Stimulated activated CD4-positive, alpha-beta T cell treated with anti-CD3 and anti-CD28 coated beads, TNF-alpha, amount 100 ng/mL, for 4 hours (primary cell): ENCODE results near the gene ZNF536.

Source experiments
- DNase-seq, 3 experiments: peaks; one replicate each; pipeline ENCODE4 v3.0.0-alpha.2; 2020; ENCODE audit warnings: low read depth in 3 of 3

Gene ZNF536

DNA sequence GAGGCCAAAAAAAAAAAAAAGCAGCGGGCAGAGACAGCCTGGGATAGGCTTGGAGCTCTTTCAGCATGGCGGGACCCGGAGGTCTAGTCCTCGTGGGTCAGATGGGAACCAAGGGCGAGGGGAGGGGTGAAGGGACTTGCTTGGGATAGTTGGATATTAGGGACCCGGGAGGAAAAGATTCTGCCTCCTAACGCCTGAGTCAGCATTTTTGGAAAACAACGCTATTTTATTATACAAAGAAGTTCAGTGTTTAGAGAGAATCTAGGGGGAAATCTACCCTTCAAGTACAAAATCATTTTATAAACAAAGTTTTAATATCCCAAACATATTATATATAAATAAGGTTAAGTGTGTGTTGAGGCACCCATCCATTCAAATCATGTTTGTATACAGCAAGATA is 156.7 kb downstream of the ZNF536 start:
- DNase-seq: no peak

DNA sequence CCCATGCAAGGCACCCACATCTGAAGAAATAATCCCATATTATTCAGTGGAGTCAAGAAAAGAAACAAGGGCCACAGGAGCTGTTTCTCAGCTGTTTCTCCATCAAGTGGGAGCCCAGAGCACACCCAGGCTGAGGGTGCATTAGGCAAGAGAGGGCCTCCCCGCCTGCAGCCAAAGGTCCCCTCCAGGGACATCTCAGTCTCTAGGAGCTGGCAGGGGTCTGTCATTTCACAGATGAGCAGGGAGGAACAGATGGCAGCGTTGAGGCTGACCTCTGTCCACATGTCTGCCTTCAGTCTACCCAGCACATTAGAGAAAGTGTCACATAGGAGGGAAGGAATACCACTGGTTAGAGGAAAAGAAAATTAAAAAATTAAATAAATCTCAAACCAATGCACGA is 157.7 kb downstream of the ZNF536 start:
- DNase-seq: no peak

DNA sequence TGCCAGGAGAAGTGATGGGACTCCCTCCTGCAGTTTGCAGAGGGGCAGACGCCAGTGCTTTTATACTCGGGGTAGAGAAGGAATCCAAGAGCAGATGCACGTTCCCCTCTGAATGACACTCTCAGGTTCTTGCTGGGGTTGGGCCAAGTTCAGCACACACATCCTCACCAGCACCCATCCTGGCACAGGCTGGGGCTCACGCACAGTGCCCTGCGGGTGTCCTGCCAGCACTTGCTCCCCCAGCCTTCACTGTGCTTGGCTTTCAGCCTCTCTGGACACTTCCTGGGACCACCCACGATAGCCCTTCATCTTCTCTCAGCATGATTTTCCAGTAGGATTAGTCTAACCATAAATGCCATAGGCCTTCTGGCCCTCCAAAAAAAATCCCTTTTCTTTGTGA is 158.6 kb downstream of the ZNF536 start:
- DNase-seq: no peak

DNA sequence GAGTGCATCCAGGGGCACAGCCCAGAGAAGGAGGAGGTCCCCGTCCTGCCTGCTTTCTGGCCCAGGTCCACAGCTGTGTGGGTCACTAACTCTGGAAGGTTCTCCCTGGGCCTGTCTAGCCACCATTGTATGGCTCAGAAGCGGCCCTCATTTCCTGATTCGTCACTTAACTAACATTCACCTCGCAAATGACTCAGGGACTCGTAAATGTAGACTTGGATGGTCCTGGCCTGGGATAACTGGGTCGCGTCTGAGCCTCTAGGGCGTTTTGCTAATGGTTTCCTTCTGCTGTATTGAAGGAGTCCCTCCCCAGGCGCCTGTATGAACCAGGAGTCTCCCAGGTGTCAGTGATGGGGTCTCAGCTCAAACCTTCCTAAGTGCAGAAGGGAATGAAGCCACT is 162.8 kb downstream of the ZNF536 start:
- DNase-seq: no peak

DNA sequence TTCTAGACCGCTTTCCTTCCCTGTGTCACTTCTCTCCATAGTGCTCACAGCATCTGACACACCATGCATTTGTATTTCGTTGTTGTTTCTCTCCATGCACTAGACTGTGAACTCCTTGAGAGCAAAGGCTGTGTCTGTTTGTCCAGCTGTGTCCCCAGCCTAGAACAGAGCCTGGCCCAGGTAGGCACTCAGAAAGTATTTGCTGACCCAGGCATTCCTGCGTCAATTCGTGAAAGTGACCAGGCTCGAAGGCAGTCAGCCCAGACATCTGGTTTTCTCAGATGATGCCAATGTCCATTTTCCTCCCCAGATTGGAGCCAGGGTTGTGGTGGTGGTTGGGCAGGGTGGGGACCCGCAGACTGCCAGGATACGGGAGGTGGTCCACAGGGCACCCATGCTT is 164.8 kb downstream of the ZNF536 start:
- no peak for DNase-seq

DNA sequence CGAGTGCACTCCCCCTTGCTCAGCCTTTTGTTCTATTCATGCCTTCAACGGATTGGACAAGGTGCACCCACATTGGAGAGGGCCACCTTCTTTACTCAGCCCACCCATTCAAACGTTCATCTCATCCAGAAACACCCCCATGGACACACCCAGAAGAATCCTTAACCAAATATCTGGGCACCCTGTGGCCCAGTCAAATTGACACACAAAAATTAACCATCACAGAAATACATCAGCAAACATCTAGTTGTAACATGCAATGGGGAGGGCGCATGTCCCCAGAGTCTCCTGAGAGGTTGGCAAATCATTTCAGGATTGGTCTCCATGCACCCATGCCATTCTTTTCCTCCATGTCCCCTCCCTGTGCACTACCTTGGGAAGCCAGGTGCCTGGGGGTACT is 167.1 kb downstream of the ZNF536 start:
- no peak for DNase-seq

DNA sequence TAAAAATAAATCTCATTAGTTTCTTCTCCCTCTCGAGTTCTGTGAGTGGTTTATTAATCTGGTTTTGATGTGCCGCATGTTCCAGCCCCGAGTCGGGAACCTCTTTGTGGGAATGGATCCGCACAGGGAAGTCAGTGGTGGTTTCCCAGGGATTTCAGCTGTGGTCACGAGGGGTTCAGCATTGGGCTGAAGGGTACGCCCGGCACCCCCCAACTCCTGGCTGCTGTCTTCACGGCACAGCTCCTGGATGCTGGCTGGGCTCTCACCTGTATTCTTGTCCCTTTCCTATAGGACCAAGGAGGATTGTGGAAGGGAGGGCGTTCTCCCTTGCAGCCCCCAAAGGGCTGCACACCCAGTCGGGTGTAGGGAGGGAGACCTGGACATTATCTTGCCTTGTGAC is 167.8 kb downstream of the ZNF536 start:
- no peak for DNase-seq

DNA sequence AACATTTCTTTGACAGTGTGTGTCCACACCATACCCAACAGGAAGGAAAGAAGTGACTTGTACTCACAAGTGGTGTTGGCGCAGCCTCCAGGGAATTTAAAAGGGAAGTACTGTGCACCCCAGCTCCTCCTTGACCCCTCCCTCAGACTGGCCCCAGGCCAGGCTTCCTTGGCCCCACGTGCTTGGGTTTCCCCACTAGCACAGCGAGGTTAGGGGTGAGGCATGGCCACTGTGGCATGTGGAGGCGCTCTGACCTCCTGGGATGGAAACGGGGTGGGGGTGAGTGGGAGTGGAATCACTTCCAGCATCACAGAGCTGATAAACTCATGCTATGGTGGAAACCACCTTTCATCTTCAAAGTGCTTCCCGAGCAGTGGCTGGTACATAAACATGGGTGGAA is 168.6 kb downstream of the ZNF536 start:
- no peak for DNase-seq

DNA sequence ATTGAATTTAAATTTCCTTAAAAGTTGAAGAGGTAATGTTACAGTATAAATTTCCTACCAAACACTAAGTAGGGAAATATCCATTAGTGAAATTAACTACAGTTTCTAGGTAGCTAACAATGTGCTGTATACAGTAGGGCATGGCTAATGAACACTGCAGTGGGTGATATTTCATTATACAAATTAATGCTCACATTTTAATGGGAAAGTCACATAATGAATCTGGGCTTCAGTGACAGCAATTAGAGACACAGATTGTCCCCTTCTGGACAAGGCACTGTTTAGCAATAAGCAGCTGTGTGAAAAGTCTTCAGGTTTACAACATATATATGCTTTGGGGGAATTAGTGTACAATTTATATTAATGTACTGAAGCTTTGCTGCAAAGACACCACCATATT is 169.4 kb downstream of the ZNF536 start:
- DNase-seq: no peak

DNA sequence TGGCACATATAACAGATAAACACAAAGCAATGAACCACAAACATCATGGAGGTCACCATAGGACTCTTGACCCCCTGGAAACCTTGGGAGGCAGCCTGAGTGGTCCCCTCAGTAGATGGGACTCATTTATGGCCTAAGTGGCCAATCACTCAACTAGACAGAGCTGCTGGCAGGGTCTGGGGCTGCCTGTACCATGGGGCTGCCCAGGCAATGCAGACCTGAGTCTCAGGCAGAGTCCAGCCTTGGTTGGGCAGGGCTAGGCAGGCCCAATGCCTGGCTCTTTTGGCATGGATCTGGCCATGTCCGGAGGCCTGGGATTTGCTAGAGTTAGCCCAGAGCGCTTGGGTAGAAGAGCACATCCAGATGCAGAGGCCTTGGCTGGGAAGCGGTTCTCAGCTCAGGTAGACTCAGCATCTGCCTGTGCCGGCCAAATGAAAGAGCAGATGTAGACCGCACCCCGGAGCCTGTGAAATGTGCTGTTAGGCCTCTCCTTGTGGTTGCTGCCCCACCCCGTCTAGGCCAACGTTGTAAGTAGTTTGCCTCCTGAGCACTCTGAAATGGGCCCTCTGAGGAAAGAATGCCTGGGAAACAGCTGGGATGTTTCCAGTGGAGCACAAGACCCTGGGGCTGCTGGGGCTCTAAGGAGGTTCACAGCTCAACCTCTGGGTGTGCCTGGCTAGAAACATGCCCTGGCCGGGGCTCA is 171.2 kb downstream of the ZNF536 start:
- no peak for DNase-seq

DNA sequence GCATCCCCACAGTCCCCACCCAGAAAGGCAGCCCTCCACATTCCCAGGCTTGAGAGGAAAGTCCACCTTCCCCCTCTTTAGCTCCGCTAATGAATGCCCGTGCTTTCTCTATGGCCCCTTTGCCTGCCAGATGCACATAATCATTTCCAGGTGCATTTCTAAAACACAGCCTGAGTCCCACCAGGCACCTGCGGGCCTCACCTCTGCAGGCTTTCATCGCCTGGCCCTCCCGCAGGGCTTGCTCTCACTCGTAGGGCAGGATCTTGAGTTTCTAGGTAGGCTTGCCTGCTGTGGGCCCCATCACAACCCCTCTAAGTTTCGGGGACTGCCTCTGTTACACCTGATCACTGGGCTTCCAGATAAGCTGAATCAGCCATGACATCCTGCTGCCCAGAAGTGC is 173.6 kb downstream of the ZNF536 start:
- DNase-seq: no peak

DNA sequence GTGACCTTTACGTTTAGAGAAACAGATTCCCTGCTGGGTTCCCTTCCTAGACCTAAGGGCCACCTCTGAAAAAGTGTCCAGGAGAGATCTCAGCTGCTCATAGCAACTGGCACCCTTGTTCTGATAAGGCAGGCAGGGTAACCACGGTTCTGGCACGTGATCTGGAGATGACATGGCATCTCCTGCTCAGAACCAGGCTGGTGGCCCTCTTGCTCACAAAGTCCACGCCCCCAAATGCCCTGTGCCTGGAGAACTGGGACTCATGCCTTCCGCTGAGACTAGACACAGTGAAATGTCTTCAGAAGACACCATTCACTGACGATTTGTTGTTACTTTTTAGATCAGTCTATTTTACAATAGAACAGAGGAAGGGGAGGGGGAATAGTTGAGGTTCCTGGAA is 174.1 kb downstream of the ZNF536 start:
- DNase-seq: no peak

DNA sequence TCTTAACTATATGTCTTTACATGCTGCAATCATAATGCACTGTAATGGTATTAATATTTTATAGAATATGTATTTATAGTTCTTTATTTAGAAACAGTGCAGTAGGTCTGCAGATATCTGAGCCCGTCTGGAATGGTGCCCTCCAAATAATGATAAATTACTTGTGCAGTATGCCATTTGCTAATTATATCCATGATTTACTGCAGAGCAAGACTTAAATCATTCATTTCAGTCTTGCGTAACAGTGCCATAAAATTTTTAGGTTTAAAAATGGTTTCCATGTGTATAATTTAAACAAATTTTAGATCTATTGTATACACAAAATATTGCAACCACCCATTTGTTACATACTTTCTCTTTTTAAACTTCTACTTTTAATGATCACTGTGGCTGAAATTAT is 175.1 kb downstream of the ZNF536 start:
- no peak for DNase-seq

DNA sequence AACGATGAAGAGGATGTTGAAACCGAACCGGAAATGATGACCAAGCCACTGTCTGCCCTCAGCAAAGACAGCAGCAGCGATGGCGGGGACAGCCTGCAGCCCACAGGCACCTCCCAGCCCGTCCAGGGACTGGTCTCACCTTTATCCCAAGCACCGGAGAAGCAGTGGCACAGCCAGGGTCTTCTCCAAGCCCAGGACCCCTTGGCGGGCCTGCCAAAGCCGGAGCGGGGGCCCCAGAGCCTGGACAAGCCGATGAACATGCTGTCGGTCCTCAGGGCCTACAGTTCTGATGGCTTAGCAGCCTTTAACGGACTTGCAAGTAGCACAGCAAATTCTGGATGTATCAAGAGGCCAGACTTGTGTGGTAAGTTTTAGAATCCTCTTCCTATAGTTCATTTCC is 177.0 kb downstream of the ZNF536 start:
- DNase-seq: no peak

DNA sequence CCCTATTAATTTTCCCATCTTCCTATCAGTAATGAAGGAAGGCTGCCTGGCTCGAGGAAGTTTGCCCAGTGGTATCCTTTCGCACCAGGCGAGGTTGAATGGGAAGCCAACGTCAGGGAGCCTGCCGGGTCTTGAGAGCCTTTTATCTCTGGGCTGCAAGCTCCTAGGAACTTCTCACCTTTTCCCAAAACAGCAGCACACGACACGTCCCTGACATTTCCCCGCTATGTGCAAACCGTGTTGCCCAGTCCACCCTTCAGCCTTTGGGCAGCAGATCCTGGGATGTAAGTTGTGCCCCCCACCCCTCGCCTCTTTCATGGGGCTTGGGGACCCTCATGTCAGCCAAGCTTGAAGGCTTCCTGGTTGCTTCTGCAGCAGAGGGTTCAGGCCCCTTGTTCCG is 179.1 kb downstream of the ZNF536 start:
- no peak for DNase-seq

DNA sequence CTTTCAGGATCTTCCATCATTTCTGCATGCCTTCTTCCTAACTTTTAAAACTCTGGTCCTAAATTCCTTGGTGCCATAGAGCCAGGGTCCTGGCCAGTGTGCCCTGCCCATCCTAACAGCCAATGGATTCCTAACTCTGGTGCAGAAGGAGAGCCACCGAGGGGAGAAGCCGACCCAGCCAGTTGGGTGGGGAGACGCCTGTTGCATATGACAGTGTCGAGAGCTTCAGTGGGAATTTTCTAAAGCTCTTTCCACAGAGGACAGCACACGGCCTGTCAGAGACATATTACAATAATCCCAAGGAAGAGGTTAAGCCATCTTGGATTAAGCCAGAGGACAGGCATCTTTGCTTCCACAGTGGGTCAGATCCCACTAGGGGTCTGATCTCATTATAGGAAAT is 180.4 kb downstream of the ZNF536 start:
- no peak for DNase-seq

DNA sequence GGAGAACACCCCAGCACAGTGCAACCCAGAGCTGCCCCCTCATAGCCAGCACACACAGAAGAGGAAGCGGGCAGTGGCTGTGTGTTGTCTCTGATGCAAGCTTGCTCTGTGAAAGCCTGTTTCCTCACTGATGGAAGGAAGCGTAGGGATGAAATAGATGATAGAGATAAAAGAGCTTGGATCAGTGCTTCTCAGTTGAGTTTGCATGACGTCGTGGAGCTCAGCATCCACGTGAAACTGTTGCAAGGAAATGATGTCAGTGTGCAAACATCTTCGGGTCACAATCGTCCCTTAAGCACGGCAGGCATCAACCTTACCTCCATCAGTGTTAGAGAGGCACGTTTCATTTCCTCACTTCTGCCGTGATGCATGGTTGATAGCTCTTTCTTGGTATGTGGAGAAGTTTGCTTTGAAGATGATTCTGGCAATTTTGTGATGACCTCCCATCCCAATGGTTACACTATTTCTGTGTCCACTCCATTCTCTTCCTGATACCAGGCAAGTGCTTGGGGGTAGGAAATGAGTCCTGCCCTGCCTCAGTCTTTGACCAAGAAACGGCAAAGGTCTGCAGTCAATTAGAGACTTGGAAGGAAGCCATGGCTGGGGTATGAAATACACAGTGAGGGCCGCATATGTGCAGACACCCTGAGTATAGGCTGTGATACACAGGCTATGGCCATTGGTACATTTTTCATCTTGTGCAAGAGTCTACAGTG is 183.0 kb downstream of the ZNF536 start:
- no peak for DNase-seq

DNA sequence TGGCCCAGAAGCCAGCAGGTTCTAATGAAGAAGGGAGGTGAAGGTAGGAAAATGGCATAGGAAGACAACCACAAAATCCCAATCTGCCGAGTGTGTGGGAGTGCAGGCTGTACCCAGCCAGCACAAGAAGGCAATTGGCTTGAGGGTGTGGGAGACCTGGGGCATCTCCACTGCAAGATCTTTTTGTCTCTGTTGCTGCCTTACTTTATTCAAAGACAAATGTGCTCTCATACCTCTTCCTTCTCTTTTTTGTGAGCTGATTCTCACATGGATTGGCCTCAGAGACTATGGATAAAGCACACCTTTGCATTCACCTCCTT is 183.6 kb downstream of the ZNF536 start:
- DNase-seq: no peak

DNA sequence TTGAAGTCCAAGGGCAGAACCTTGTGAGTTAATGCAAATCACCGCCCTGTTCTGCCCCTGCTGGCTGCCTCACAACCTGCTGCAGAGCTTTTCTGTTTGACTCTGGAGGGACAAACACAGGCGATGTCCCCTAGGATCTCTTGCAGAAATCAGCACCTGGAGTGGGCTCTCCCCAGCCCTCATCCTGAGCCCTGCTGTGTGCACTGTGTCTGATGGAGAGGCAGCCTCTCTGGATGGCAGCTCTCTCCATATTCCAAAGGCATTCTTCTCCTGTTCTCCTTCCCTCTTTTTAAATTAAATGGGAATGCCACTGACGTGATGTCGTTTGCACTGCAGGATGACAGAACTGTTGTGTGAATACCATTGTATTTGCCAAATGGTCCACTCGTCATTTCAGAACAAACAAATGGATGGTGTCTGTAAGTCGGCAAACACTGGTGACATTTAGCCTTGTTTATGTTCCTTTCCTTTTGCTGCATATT is 184.1 kb downstream of the ZNF536 start:
- DNase-seq: no peak

DNA sequence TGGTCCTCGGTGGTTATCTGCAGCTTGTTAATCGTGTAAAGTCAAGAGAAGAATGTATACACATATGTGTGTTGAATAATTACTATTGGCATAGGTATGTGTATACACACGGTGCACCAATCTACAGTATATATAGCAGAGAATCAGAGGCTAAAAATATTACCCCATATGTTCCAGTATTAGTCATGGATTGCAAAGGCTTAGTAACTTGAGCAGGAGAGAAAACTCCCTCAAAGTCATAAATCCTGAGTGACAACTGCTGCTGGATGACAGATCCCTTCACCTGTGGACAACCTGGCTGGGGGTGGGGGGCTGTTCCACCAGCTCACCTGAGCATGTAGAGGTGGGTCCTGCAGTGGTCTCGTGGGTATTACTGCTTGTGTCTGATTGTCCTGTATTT is 185.0 kb downstream of the ZNF536 start:
- no peak for DNase-seq

DNA sequence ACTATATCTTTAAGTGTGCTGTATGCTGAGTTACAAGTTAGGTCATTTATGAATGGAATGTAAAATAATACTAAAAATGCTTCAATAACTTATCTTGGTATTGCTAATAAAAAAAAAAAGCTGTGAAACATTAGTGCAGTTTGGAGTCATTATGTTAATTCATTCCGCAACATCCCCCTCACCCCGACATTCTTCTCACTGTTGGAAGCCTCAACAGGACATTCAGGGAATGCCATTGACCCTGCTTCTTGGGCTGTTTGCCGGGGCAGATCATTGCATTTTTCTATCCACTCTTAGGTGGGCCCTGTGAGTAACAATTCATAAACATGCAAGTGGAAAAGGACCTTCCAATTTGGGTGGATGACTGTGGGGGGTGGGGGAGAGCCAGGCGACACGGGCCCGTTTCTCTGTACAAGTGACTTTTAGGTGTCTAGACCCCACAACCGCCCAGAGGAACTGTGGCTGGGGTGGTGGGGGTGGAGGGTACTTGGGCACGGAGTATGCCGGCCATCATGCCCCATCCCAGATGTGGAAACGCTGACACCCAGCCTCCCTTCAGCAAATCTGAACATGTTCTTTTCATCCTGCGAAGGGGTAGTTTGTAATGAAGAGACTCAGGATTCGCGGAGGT is 185.9 kb downstream of the ZNF536 start:
- DNase-seq: no peak

DNA sequence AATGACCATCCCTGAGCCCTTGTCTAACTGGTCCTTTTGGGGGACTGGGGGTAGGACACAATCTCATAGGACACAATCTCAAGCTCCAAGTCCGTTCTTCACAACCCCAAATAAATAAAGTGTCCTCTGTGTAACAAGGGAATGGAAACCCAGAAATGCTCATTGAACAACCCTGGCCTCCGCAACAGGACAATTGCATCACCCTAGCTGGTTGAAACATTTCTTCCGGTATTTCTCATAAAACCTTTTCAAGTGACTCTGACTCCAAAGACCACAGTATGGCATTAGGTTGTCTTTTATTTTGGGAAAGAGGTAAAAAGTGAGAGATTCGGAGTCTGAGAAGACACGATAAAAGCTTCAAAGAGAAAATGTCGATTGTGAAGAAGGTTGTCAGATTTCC is 186.6 kb downstream of the ZNF536 start:
- DNase-seq: no peak

DNA sequence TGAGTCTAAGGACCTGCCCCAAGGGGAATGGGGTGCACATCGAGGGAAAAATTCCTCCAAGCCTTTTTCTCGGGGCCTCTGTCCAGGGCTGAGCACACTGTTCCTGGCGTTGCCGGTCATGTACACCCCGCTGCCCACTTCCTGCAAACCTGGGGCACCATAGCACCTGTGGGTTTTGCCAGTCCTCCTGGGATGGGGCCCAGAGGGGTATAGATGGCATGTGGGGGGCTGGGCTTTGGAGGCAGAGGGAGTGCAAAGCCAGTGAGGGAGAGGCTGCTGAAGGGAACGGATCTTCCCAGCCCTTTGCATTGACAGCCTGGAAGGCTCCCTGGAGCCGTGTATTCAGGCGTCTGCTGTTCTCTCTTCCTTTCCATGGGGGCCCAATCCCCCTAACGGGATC is 187.3 kb downstream of the ZNF536 start:
- DNase-seq: no peak
